A549 (cell line): ENCODE data around the gene TJP3. TPM values are rescaled to one million over a fixed set of nuclear protein-coding genes. Genes with fewer than 3 reads are reported as not detected.
A peak's percentile ranks its signal among the peaks of the same experiment; 100 is the strongest.

Experiments used
- ATAC-seq, 2 experiments: fragments of 200-7000 bp in 1 of 2; fragments of >200 bp in 1 of 2; cut with Nextera tagmentation in 1 of 2; cut with Tn5 transposase in 1 of 2; 3 replicates each; pipeline versions ENCODE4 v1.8.0 to v1.9.1; 2018 to 2020; ENCODE audit warnings: mild to moderate bottlenecking in 1 of 2, moderate library complexity in 1 of 2
- CTCF ChIA-PET: fragments of 300-600 bp; sonication (Branson Sonifier 250); formaldehyde crosslinking; extraction: SDS; loops from one replicate; lab custom pipeline; 2021; ENCODE audit warnings: antibody characterized with exemption, inconsistent platforms; lab: Yijun Ruan, JAX
- POLR2A ChIA-PET: fragments of 350-600 bp; formaldehyde crosslinking; extraction: SDS; loops from one replicate; lab custom pipeline; 2021; ENCODE audit warnings: antibody characterized with exemption, inconsistent platforms; lab: Yijun Ruan, JAX
- DNase-seq, 2 experiments: peaks; one replicate each; pipeline versions ENCODE4 v3.0.0 to v3.0.0-alpha.2; 2011 to 2016; ENCODE audit warnings: low read depth in 1 of 2, low spot score in 1 of 2
- FAIRE-seq: peaks from 2 replicates; lab custom pipeline; 2011; peaks lifted over from hg19 to GRCh38; lab: Jason Lieb, UNC
- H3K27ac ChIP-seq, 2 experiments: fragments of >200 bp; sonication (Bioruptor Twin); formaldehyde crosslinking; 3 replicates each; pipeline ENCODE4 v1.5.1; 2016 to 2017
- H3K4me1 ChIP-seq: fragments of >200 bp; sonication (Bioruptor Twin); formaldehyde crosslinking; 3 replicates; pipeline ENCODE4 v1.6.1; 2016
- H3K4me2 ChIP-seq: fragments of >200 bp; sonication (Bioruptor Twin); formaldehyde crosslinking; 3 replicates; pipeline ENCODE4 v1.6.1; 2016
- H3K4me3 ChIP-seq: fragments of >200 bp; sonication (Bioruptor Twin); formaldehyde crosslinking; 3 replicates; pipeline ENCODE4 v1.5.1; 2016
- H3K9me3 ChIP-seq: fragments of >200 bp; sonication (Bioruptor Twin); formaldehyde crosslinking; 3 replicates; pipeline ENCODE4 v1.6.1; 2016
- CBX8 ChIP-seq: fragments of 200-600 bp; sonication (generic); IDR thresholded peaks from 2 replicates; pipeline ENCODE4 v1.6.1; 2016
- EP300 ChIP-seq, 2 experiments: fragments of >200 bp; sonication (Bioruptor Twin); formaldehyde crosslinking; IDR thresholded peaks; 2 replicates in 1 of 2; 3 replicates in 1 of 2; pipeline ENCODE4 v1.6.1; 2016 to 2017
- ESRRA ChIP-seq: fragments of 150-350 bp; IDR thresholded peaks from 2 replicates; pipeline ENCODE4 v1.6.1; 2014; ENCODE audit warnings: mild to moderate bottlenecking, low read length, borderline replicate concordance
- FOSL2 ChIP-seq, 2 experiments: fragments of 450-650 bp in 1 of 2; fragments of >200 bp in 1 of 2; sonication (Bioruptor Twin) in 1 of 2; formaldehyde crosslinking; IDR thresholded peaks; 2 replicates each; pipeline versions ENCODE4 v1.5.0 to v1.6.1; 2016 to 2020; ENCODE audit warnings: mild to moderate bottlenecking in 1 of 2, moderate library complexity in 1 of 2
- GATA3 ChIP-seq: IDR thresholded peaks from 2 replicates; pipeline ENCODE4 v1.6.1; 2012; ENCODE audit warnings: borderline replicate concordance
- HDAC2 ChIP-seq: fragments of 200-600 bp; sonication (generic); IDR thresholded peaks from 2 replicates; pipeline ENCODE4 v1.6.1; 2016
- HOXA7 ChIP-seq: fragments of 250-450 bp; sonication (Bioruptor Pico); IDR thresholded peaks from 2 replicates; pipeline ENCODE4 v1.5.0; 2020; ENCODE audit warnings: mild to moderate bottlenecking, moderate library complexity
- MAFK ChIP-seq: fragments of 450-650 bp; IDR thresholded peaks from 2 replicates; pipeline ENCODE4 v1.6.1; 2014; ENCODE audit not compliant: partially characterized antibody
- PHF8 ChIP-seq: fragments of 200-600 bp; sonication (generic); IDR thresholded peaks from 2 replicates; pipeline ENCODE4 v1.6.1; 2016; ENCODE audit warnings: low read depth, mild to moderate bottlenecking, antibody characterized with exemption, moderate library complexity, borderline replicate concordance
- POLR2A ChIP-seq: IDR thresholded peaks from 2 replicates; pipeline ENCODE4 v1.6.1; 2012; ENCODE audit warnings: mild to moderate bottlenecking, low read length
- SMC3 ChIP-seq: fragments of >200 bp; sonication (Bioruptor Twin); formaldehyde crosslinking; IDR thresholded peaks from 3 replicates; pipeline ENCODE4 v1.6.1; 2018; ENCODE audit warnings: inconsistent platforms
- ZC3H11A ChIP-seq: fragments of 450-650 bp; IDR thresholded peaks from 2 replicates; pipeline ENCODE4 v1.6.1; 2014; ENCODE audit warnings: antibody characterized with exemption, mild to moderate bottlenecking
- ZFP36 ChIP-seq: fragments of 450-650 bp; IDR thresholded peaks from 2 replicates; pipeline ENCODE4 v1.6.1; 2014; ENCODE audit warnings: borderline replicate concordance; ENCODE audit not compliant: partially characterized antibody
- ZSCAN20 ChIP-seq: fragments of 250-450 bp; sonication (Bioruptor Pico); IDR thresholded peaks from 2 replicates; pipeline ENCODE4 v1.8.0; 2022; ENCODE audit warnings: mild to moderate bottlenecking, moderate library complexity
- WGBS: methylation state at CpG from one replicate; pipeline ENCODE4 v1.1.6; 2017; ENCODE audit errors: missing lambda C conversion rate; 5-methylcytosine and 5-hydroxymethylcytosine counted together
- polyA plus RNA-seq, 4 experiments: library from polyadenylated mRNA; depleted of rRNA in 3 of 4; stranded (reverse); fragments of >200 nt; fragmentation: RNase III in 1 of 4; extraction: RNeasy Plus Mini Kit Qiagen cat#74134 plus additional on column Dnase treatment in 1 of 4; gene quantifications; 2 replicates in 3 of 4; 3 replicates in 1 of 4; pipeline ENCODE4 v1.2.3, GENCODE V29; 2011 to 2017
- TF ChIP-seq, protein P1 (sequence below): fragments of >200 bp; sonication (Bioruptor Twin); formaldehyde crosslinking; IDR thresholded peaks from 2 replicates; pipeline ENCODE4 v1.6.1; 2016
- TF ChIP-seq, protein P2 (sequence below): fragments of 200-600 bp; sonication (generic); IDR thresholded peaks from 2 replicates; pipeline ENCODE4 v1.6.1; 2016; ENCODE audit warnings: antibody characterized with exemption, mild to moderate bottlenecking, moderate library complexity
- TF ChIP-seq, protein P3 (sequence below): fragments of 250-450 bp; sonication (Bioruptor Pico); IDR thresholded peaks from 2 replicates; pipeline ENCODE4 v1.5.0; 2021; ENCODE audit warnings: mild to moderate bottlenecking, moderate library complexity, borderline replicate concordance
- TF ChIP-seq, protein P4 (sequence below): fragments of 150-350 bp; IDR thresholded peaks from 2 replicates; pipeline ENCODE4 v1.6.1; 2014; ENCODE audit warnings: low read depth, mild to moderate bottlenecking, low read length
- TF ChIP-seq, protein P5 (sequence below): fragments of >200 bp; sonication (Bioruptor Twin); formaldehyde crosslinking; IDR thresholded peaks from 3 replicates; pipeline ENCODE4 v1.5.1; 2016
- TF ChIP-seq, protein P6 (sequence below): fragments of 450-650 bp; IDR thresholded peaks from 2 replicates; pipeline ENCODE4 v1.6.1; 2014; ENCODE audit warnings: antibody characterized with exemption

TJP3 gene
- polyA plus RNA-seq, 2 of the 4 experiments (the other 2 are of a cell fraction): 1.5 to 2.3 TPM

DNA sequence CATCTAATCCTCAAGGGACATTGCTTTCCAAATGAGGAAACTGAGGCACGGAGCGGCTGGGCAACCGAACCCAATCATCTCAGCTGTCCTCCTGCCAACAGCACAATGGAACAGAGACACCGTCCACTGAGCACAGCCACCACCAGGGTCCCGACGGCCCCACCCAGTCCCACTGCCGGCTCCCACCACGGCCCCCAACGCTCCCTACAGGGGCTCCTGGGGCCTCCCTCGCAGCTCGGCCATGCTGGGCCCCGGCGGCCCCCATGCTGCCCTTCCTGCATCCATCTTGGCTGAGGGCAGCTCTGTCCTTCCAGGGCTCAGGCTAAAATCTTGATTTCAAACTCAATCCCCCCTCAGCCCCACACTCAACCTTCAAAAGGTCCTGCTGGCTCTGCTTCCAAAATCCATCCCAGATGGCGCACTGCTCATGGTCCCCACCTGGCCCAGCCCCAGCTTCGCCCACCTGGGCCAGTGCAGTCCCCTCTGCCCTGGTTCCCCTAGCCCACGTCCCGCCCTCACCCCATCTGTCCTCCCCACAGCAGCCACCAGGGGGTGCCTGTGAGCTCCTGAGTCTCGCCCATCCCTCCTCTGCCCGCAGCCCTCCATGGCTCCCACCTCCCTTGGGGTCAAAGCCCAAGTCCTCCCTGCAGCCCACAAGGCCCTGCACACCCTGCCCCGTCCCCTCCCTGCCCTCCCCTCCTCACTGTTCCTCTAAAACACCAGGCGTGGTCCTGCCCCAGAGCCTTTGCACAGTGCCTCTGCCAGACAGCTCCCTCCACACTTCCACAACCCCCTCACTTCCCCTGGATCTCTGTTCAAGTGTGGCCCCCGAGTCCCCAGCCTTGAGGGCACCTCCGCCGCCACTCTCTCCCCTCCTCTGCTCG, 15.8 kb upstream of the TJP3 start:
- DNase-seq: no peak
- FAIRE-seq: no peak

DNA sequence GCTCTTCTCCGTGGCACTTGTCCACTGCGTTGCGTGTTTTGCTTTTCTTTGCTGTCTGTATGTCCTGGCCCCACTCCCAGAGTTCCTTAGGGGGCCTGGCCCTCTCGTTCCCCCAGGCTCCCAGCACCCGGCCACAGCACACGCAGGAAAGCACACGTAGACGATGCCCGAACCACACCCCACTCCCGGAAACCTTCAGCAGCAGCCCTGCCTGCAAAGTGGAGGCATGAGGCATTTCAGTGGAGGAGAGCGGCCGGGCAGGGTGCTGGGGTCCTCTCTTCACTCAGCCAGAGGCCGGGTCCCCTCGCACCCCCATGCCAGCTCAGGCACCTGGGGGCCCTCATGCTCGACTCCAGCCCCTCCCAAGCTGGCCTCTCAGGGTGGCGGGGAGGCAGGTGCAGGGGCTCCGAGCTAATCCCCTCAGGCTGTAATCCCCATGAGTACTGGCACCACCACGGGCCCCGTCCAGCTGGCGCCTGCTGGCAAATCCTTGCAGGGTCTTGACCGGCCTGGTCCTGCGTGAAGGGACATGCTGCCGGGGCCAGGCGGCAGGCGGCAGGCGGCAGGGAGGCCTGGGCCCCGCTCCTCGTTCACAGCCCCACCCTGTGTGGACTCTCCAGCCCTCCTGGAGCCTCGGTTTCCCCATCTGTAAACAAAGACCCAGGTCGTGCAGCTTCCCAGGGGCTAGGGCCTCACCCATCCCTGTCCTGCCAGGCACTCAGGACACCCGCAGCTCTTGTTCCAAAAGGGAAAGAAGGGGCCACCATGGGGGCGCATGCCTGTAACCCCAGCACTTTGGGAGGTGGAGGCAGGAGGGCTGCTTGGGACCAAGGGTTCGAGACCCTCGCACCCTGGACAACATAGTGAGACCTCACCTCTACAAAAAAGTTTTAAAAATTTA, 14.9 kb upstream of the TJP3 start:
- Histone ChIP-seq H3K4me2 (no peak overlapping the region), H3K9me3 (no peaks in the 10 kb centered on the region), H3K4me1 (no peaks in the 10 kb centered on the region), H3K27ac (no peak overlapping the region), H3K4me3 (no peak overlapping the region)
- ChIA-PET POLR2A (no interaction called here), CTCF (interaction anchor here (1.0 to 3.0 kb wide), 4 partner anchors 13 to 924 kb away, joined by 3 to 13 read pairs (median 5); no protein-coding TSS in a partner anchor)
- ATAC-seq (no peak), FAIRE-seq (no peak), DNase-seq (no peak)
- 90% methylated on average over 20 of the region's 34 CpGs for WGBS
- TF ChIP-seq HDAC2: no peak
- no peak for TF ChIP-seq POLR2A
- no peak for TF ChIP-seq ZSCAN20
- TF ChIP-seq MAFK: no peak
- no peak for TF ChIP-seq HOXA7
- no peak for TF ChIP-seq SMC3
- TF ChIP-seq EP300 (IDR thresholded peaks at IDR 0.05): no peak
- TF ChIP-seq, protein P1, sequence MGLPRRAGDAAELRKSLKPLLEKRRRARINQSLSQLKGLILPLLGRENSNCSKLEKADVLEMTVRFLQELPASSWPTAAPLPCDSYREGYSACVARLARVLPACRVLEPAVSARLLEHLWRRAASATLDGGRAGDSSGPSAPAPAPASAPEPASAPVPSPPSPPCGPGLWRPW: no peak
- TF ChIP-seq, protein P2, sequence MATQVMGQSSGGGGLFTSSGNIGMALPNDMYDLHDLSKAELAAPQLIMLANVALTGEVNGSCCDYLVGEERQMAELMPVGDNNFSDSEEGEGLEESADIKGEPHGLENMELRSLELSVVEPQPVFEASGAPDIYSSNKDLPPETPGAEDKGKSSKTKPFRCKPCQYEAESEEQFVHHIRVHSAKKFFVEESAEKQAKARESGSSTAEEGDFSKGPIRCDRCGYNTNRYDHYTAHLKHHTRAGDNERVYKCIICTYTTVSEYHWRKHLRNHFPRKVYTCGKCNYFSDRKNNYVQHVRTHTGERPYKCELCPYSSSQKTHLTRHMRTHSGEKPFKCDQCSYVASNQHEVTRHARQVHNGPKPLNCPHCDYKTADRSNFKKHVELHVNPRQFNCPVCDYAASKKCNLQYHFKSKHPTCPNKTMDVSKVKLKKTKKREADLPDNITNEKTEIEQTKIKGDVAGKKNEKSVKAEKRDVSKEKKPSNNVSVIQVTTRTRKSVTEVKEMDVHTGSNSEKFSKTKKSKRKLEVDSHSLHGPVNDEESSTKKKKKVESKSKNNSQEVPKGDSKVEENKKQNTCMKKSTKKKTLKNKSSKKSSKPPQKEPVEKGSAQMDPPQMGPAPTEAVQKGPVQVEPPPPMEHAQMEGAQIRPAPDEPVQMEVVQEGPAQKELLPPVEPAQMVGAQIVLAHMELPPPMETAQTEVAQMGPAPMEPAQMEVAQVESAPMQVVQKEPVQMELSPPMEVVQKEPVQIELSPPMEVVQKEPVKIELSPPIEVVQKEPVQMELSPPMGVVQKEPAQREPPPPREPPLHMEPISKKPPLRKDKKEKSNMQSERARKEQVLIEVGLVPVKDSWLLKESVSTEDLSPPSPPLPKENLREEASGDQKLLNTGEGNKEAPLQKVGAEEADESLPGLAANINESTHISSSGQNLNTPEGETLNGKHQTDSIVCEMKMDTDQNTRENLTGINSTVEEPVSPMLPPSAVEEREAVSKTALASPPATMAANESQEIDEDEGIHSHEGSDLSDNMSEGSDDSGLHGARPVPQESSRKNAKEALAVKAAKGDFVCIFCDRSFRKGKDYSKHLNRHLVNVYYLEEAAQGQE: no peak
- TF ChIP-seq ZC3H11A: no peak
- no peak for TF ChIP-seq CBX8
- TF ChIP-seq GATA3: no peak
- TF ChIP-seq ESRRA: no peak
- TF ChIP-seq FOSL2 (IDR thresholded peaks at IDR 0.05): no peak
- TF ChIP-seq FOSL2 (CRISPR knock-in tag; IDR thresholded peaks at IDR 0.05): no peak
- TF ChIP-seq, protein P3, sequence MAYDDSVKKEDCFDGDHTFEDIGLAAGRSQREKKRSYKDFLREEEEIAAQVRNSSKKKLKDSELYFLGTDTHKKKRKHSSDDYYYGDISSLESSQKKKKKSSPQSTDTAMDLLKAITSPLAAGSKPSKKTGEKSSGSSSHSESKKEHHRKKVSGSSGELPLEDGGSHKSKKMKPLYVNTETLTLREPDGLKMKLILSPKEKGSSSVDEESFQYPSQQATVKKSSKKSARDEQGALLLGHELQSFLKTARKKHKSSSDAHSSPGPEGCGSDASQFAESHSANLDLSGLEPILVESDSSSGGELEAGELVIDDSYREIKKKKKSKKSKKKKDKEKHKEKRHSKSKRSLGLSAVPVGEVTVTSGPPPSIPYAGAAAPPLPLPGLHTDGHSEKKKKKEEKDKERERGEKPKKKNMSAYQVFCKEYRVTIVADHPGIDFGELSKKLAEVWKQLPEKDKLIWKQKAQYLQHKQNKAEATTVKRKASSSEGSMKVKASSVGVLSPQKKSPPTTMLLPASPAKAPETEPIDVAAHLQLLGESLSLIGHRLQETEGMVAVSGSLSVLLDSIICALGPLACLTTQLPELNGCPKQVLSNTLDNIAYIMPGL: no peak
- TF ChIP-seq, protein P4, sequence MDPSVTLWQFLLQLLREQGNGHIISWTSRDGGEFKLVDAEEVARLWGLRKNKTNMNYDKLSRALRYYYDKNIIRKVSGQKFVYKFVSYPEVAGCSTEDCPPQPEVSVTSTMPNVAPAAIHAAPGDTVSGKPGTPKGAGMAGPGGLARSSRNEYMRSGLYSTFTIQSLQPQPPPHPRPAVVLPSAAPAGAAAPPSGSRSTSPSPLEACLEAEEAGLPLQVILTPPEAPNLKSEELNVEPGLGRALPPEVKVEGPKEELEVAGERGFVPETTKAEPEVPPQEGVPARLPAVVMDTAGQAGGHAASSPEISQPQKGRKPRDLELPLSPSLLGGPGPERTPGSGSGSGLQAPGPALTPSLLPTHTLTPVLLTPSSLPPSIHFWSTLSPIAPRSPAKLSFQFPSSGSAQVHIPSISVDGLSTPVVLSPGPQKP: no peak

More for the DNA sequence above, 15.8 kb upstream of the TJP3 start:
- Histone ChIP-seq H3K9me3 (no peaks in the 10 kb centered on the region), H3K4me1 (no peaks in the 10 kb centered on the region), H3K27ac (no peak overlapping the region), H3K4me2 (no peak overlapping the region), H3K4me3 (no peak overlapping the region)
- WGBS: 97% methylated on average over 14 of the region's 25 CpGs
- ATAC-seq: peak; percentile 50 to 79; a peak in 3 of 6 replicates
- ChIA-PET POLR2A (no interaction called here), CTCF (interaction anchor here (1.0 to 3.0 kb wide), 4 partner anchors 13 to 923 kb away, joined by 3 to 13 read pairs (median 5); no protein-coding TSS in a partner anchor)
- TF ChIP-seq, protein P5, sequence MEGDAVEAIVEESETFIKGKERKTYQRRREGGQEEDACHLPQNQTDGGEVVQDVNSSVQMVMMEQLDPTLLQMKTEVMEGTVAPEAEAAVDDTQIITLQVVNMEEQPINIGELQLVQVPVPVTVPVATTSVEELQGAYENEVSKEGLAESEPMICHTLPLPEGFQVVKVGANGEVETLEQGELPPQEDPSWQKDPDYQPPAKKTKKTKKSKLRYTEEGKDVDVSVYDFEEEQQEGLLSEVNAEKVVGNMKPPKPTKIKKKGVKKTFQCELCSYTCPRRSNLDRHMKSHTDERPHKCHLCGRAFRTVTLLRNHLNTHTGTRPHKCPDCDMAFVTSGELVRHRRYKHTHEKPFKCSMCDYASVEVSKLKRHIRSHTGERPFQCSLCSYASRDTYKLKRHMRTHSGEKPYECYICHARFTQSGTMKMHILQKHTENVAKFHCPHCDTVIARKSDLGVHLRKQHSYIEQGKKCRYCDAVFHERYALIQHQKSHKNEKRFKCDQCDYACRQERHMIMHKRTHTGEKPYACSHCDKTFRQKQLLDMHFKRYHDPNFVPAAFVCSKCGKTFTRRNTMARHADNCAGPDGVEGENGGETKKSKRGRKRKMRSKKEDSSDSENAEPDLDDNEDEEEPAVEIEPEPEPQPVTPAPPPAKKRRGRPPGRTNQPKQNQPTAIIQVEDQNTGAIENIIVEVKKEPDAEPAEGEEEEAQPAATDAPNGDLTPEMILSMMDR: peak; percentile 39; the same call in 2 of the 3 replicates
- TF ChIP-seq, protein P6, sequence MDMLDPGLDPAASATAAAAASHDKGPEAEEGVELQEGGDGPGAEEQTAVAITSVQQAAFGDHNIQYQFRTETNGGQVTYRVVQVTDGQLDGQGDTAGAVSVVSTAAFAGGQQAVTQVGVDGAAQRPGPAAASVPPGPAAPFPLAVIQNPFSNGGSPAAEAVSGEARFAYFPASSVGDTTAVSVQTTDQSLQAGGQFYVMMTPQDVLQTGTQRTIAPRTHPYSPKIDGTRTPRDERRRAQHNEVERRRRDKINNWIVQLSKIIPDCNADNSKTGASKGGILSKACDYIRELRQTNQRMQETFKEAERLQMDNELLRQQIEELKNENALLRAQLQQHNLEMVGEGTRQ: no peak
- TF ChIP-seq ZFP36: peak; percentile 49
- no peak for TF ChIP-seq PHF8
- peak; percentile 22; the same call in 1 of the 3 replicates for TF ChIP-seq SMC3
- no peak for TF ChIP-seq FOSL2 (IDR thresholded peaks at IDR 0.05)
- no peak for TF ChIP-seq FOSL2 (CRISPR knock-in tag; IDR thresholded peaks at IDR 0.05)
